RWPE1 (cell line): ENCODE results near the gene FOXD4L1.
"Not testable (repeated sequence)": the region's sequence is repeated elsewhere in the genome, so short reads cannot be mapped to it uniquely, and the experiment has no call there.

ENCODE experiments used
- CTCF ChIA-PET: fragments of 350-600 bp; sonication (Branson Sonifier 250); formaldehyde crosslinking; extraction: SDS; loops from one replicate; lab custom pipeline; 2021; lab: Yijun Ruan, JAX
- POLR2A ChIA-PET: fragments of 400-600 bp; formaldehyde crosslinking; extraction: SDS; loops from one replicate; lab custom pipeline; 2020; ENCODE audit warnings: antibody characterized with exemption; ENCODE audit not compliant: low non-redundant PET; lab: Yijun Ruan, JAX
- DNase-seq: peaks from one replicate; pipeline ENCODE4 v3.0.0; 2012; ENCODE audit warnings: low spot score
- H3K27ac ChIP-seq: fragments of 450-650 bp; 2 replicates; pipeline ENCODE4 v1.5.1; 2017

The FOXD4L1 gene

GRCh38 chr2:113498365-113498764 is at the start of gene FOXD4L1:
FOXD4L1 (plus strand) TSS chr2:113498665; CDS start chr2:113499257, 592 bp downstream.
- CTCF ChIA-PET, DNase-seq, POLR2A ChIA-PET, H3K27ac ChIP-seq: not testable (repeated sequence)

GRCh38 chr2:113465770-113466169 is 32.7 kb upstream of the FOXD4L1 start:
- DNase-seq, CTCF ChIA-PET, H3K27ac ChIP-seq, POLR2A ChIA-PET: not testable (repeated sequence)

GRCh38 chr2:113476688-113477368 is 21.6 kb upstream of the FOXD4L1 start:
- CTCF ChIA-PET, DNase-seq: not testable (repeated sequence)

GRCh38 chr2:113496527-113496926 is 1.9 kb upstream of the FOXD4L1 start:
- CTCF ChIA-PET, H3K27ac ChIP-seq, POLR2A ChIA-PET: not testable (repeated sequence)

More at GRCh38 chr2:113476688-113477368, 21.6 kb upstream of the FOXD4L1 start:
- POLR2A ChIA-PET, H3K27ac ChIP-seq: not testable (repeated sequence)

GRCh38 chr2:113499019-113499885 is 787 bp downstream of the FOXD4L1 start:
- POLR2A ChIA-PET, DNase-seq, H3K27ac ChIP-seq, CTCF ChIA-PET: not testable (repeated sequence)

More at GRCh38 chr2:113496527-113496926, 1.9 kb upstream of the FOXD4L1 start:
- DNase-seq, result not testable (repeated sequence)

- POLR2A ChIA-PET, CTCF ChIA-PET, H3K27ac ChIP-seq, DNase-seq: not testable (repeated sequence)
Measured at GRCh38 chr2:113499886-113500722, 1.6 kb downstream of the FOXD4L1 start.

- POLR2A ChIA-PET, CTCF ChIA-PET, DNase-seq, H3K27ac ChIP-seq: not testable (repeated sequence)
Measured at GRCh38 chr2:113500723-113501038, 2.2 kb downstream of the FOXD4L1 start.

- DNase-seq, CTCF ChIA-PET, H3K27ac ChIP-seq, POLR2A ChIA-PET: not testable (repeated sequence)
Measured at GRCh38 chr2:113502216-113503093, 4.0 kb downstream of the FOXD4L1 start.

GRCh38 chr2:113503094-113504042 is 4.9 kb downstream of the FOXD4L1 start:
- CTCF ChIA-PET, H3K27ac ChIP-seq, DNase-seq, POLR2A ChIA-PET: not testable (repeated sequence)

- CTCF ChIA-PET, POLR2A ChIA-PET, H3K27ac ChIP-seq, DNase-seq: not testable (repeated sequence)
Measured at GRCh38 chr2:113504081-113504480, 5.6 kb downstream of the FOXD4L1 start.

- POLR2A ChIA-PET, DNase-seq, CTCF ChIA-PET, H3K27ac ChIP-seq: not testable (repeated sequence)
Measured at GRCh38 chr2:113507394-113508140, 9.1 kb downstream of the FOXD4L1 start.

GRCh38 chr2:113508187-113508586 is 9.7 kb downstream of the FOXD4L1 start:
- DNase-seq, POLR2A ChIA-PET, CTCF ChIA-PET, H3K27ac ChIP-seq: not testable (repeated sequence)

- CTCF ChIA-PET, DNase-seq, POLR2A ChIA-PET, H3K27ac ChIP-seq: not testable (repeated sequence)
Measured at GRCh38 chr2:113510913-113511312, 12.4 kb downstream of the FOXD4L1 start.

GRCh38 chr2:113511859-113512258 is 13.4 kb downstream of the FOXD4L1 start:
- DNase-seq, POLR2A ChIA-PET, CTCF ChIA-PET, H3K27ac ChIP-seq: not testable (repeated sequence)
